Activated CD4-positive, alpha-beta memory T cell treated with anti-CD3 and anti-CD28 coated beads, Interleukin-2, amount 10 ng/mL, durations not matched to agents 7 days and 5 days (primary cell): ENCODE results near the gene TAS2R30. TPM values are rescaled to one million over a fixed set of nuclear protein-coding genes. Genes with fewer than 3 reads are reported as not detected.

Source experiments
- CTCF ChIA-PET: fragments of 350-600 bp; sonication (Branson Sonifier 250); formaldehyde crosslinking; loops from one replicate; lab custom pipeline; 2021; ENCODE audit warnings: antibody characterized with exemption, inconsistent platforms; lab: Charles Lee
- POLR2A ChIA-PET: fragments of 350-600 bp; sonication (Branson Sonifier 250); formaldehyde crosslinking; loops from one replicate; lab custom pipeline; 2021; ENCODE audit warnings: antibody characterized with exemption; lab: Charles Lee
- DNase-seq: peaks from one replicate; pipeline ENCODE4 v3.0.0-alpha.2; 2020
- H3K27ac Mint-ChIP-seq: one replicate; pipeline ENCODE4 v1.8.0; 2021; ENCODE audit warnings: mild to moderate bottlenecking, mixed read lengths
- H3K27me3 Mint-ChIP-seq: one replicate; pipeline ENCODE4 v1.8.0; 2021; ENCODE audit warnings: mixed read lengths
- H3K36me3 Mint-ChIP-seq: one replicate; pipeline ENCODE4 v1.8.0; 2021; ENCODE audit warnings: low read depth, mixed read lengths
- H3K4me1 Mint-ChIP-seq: one replicate; pipeline ENCODE4 v1.8.0; 2021; ENCODE audit warnings: mixed read lengths
- H3K4me3 Mint-ChIP-seq: one replicate; pipeline ENCODE4 v1.8.0; 2021; ENCODE audit warnings: mild to moderate bottlenecking, mixed read lengths
- H3K9me3 Mint-ChIP-seq: one replicate; pipeline ENCODE4 v1.8.0; 2021; ENCODE audit warnings: mixed read lengths
- total RNA-seq, 2 experiments: library from RNA; stranded (reverse); gene quantifications; one replicate each; pipeline ENCODE4 v1.2.3, GENCODE V29; 2021

The TAS2R30 gene
- total RNA-seq, result 1 to 10 TPM; 1.6 to 1.7 TPM

- DNase-seq, result no peak
- POLR2A ChIA-PET, result no interaction called here
- CTCF ChIA-PET, result no interaction called here
- Mint-ChIP-seq H3K4me1 (no peaks in the 10 kb centered on the region), H3K27ac (no peak within 1 kb of the TSS), H3K27me3 (no peaks in the 10 kb centered on the region), H3K4me3 (no peak within 1 kb of the TSS), H3K9me3 (peaks cover 2% of the 10 kb centered on the region), H3K36me3 (peaks cover 21% of the 10 kb centered on the region)
Observed at GRCh38 chr12:11134305-11134704, at the start of gene TAS2R30. Gene TAS2R30 (minus strand): TSS chr12:11134644. CDS start chr12:11134244, 400 bp downstream.

GRCh38 chr12:11183011-11183410, 48.6 kb upstream of the TAS2R30 start:
- Mint-ChIP-seq H3K27ac (no peak overlapping the region), H3K27me3 (no peaks in the 10 kb centered on the region), H3K9me3 (no peaks in the 10 kb centered on the region), H3K4me3 (no peak overlapping the region), H3K4me1 (peaks cover 2% of the 10 kb centered on the region), H3K36me3 (no peaks in the 10 kb centered on the region)
- POLR2A ChIA-PET, result interaction anchor here (1.3 kb wide), 1 partner anchor 11 kb away, joined by 3 read pairs; no protein-coding TSS in a partner anchor
- CTCF ChIA-PET, result no interaction called here
- DNase-seq, result no peak

GRCh38 chr12:11182529-11182928, 48.1 kb upstream of the TAS2R30 start:
- ChIA-PET POLR2A (interaction anchor here (2.4 kb wide), 1 partner anchor 11 kb away, joined by 10 read pairs; the partner anchor contains the start of gene SMIM10L1), CTCF (no interaction called here)
- H3K27ac Mint-ChIP-seq, result no peak overlapping the region

GRCh38 chr12:11178250-11178649, 43.8 kb upstream of the TAS2R30 start:
- DNase-seq, result no peak
- Mint-ChIP-seq H3K4me1 (peaks cover 5% of the 10 kb centered on the region), H3K4me3 (no peak overlapping the region), H3K9me3 (no peaks in the 10 kb centered on the region), H3K36me3 (peaks cover 21% of the 10 kb centered on the region), H3K27ac (no peak overlapping the region), H3K27me3 (no peaks in the 10 kb centered on the region)
- CTCF ChIA-PET, result no interaction called here
- POLR2A ChIA-PET, result no interaction called here

More at GRCh38 chr12:11182529-11182928, 48.1 kb upstream of the TAS2R30 start:
- no peak overlapping the region for H3K4me3 Mint-ChIP-seq
- DNase-seq, result no peak
- H3K9me3 Mint-ChIP-seq, result no peaks in the 10 kb centered on the region
- no peaks in the 10 kb centered on the region for H3K27me3 Mint-ChIP-seq
- peaks cover 2% of the 10 kb centered on the region for H3K4me1 Mint-ChIP-seq
- H3K36me3 Mint-ChIP-seq, result peaks cover 3% of the 10 kb centered on the region

GRCh38 chr12:11174022-11174421, 39.6 kb upstream of the TAS2R30 start:
- H3K9me3 Mint-ChIP-seq, result no peaks in the 10 kb centered on the region
- ChIA-PET CTCF (no interaction called here), POLR2A (interaction anchor here (0.6 kb wide), 1 partner anchor 484 kb away, joined by 4 read pairs; no protein-coding TSS in a partner anchor)
- peaks cover 45% of the 10 kb centered on the region for H3K36me3 Mint-ChIP-seq
- H3K27me3 Mint-ChIP-seq, result no peaks in the 10 kb centered on the region
- H3K4me1 Mint-ChIP-seq, result peaks cover 40% of the 10 kb centered on the region
- no peak for DNase-seq
- H3K4me3 Mint-ChIP-seq, result no peak overlapping the region
- no peak overlapping the region for H3K27ac Mint-ChIP-seq

- no peaks in the 10 kb centered on the region for H3K9me3 Mint-ChIP-seq
- POLR2A ChIA-PET, result interaction anchor here (0.8 to 2.5 kb wide), 22 partner anchors 9 to 959 kb away, joined by 3 to 19 read pairs (median 5); partner anchors contain the start of genes ETV6, GABARAPL1, MAGOHB and PRR4
- H3K4me1 Mint-ChIP-seq, result peaks cover 49% of the 10 kb centered on the region
- CTCF ChIA-PET, result interaction anchor here (1.4 to 2.0 kb wide), 4 partner anchors 14 to 422 kb away, joined by 3 to 8 read pairs (median 5); no protein-coding TSS in a partner anchor
- no peaks in the 10 kb centered on the region for H3K27me3 Mint-ChIP-seq
- peak overlapping the region; percentile 96 for H3K27ac Mint-ChIP-seq
- H3K36me3 Mint-ChIP-seq, result peaks cover 53% of the 10 kb centered on the region
- no peak for DNase-seq
- H3K4me3 Mint-ChIP-seq, result peak overlapping the region; percentile 91
Observed at GRCh38 chr12:11171969-11172675, 37.7 kb upstream of the TAS2R30 start.

- Mint-ChIP-seq H3K27me3 (no peaks in the 10 kb centered on the region), H3K4me1 (peaks cover 49% of the 10 kb centered on the region), H3K27ac (peak within 1 kb of the TSS; percentile 96), H3K4me3 (peak within 1 kb of the TSS; percentile 91), H3K9me3 (no peaks in the 10 kb centered on the region), H3K36me3 (peaks cover 57% of the 10 kb centered on the region)
- ChIA-PET CTCF (interaction anchor here (0.9 to 2.0 kb wide), 6 partner anchors 10 to 421 kb away, joined by 3 to 8 read pairs (median 4); no protein-coding TSS in a partner anchor), POLR2A (interaction anchor here (0.5 to 2.5 kb wide), 29 partner anchors 8 to 1191 kb away, joined by 3 to 19 read pairs (median 5); partner anchors contain the start of genes ETV6, GABARAPL1, MAGOHB and PRR4)
- DNase-seq, result peak; percentile 90
Observed at GRCh38 chr12:11171145-11171968, 36.9 kb upstream of the TAS2R30 start, which contains the start of gene SMIM10L1. Gene SMIM10L1 (plus strand): TSS chr12:11171194. CDS start chr12:11171357, 163 bp downstream.

- Mint-ChIP-seq H3K4me1 (peaks cover 49% of the 10 kb centered on the region), H3K9me3 (no peaks in the 10 kb centered on the region), H3K36me3 (peaks cover 58% of the 10 kb centered on the region), H3K27me3 (no peaks in the 10 kb centered on the region), H3K27ac (peak overlapping the region; percentile 96), H3K4me3 (peak overlapping the region; percentile 91)
- ChIA-PET CTCF (interaction anchor here (0.9 to 2.0 kb wide), 5 partner anchors 10 to 420 kb away, joined by 3 to 8 read pairs (median 3); no protein-coding TSS in a partner anchor), POLR2A (interaction anchor here (0.5 to 2.5 kb wide), 23 partner anchors 8 to 1191 kb away, joined by 3 to 19 read pairs (median 5); partner anchors contain the start of genes ETV6, GABARAPL1, MAGOHB and PRR4)
- DNase-seq, result no peak
Observed at GRCh38 chr12:11170810-11171144, 36.3 kb upstream of the TAS2R30 start.

GRCh38 chr12:11166300-11166699, 31.9 kb upstream of the TAS2R30 start:
- ChIA-PET CTCF (no interaction called here), POLR2A (no interaction called here)
- peaks cover 52% of the 10 kb centered on the region for H3K36me3 Mint-ChIP-seq
- H3K9me3 Mint-ChIP-seq, result no peaks in the 10 kb centered on the region
- peaks cover 32% of the 10 kb centered on the region for H3K4me1 Mint-ChIP-seq
- no peak overlapping the region for H3K27ac Mint-ChIP-seq
- H3K27me3 Mint-ChIP-seq, result no peaks in the 10 kb centered on the region
- no peak overlapping the region for H3K4me3 Mint-ChIP-seq
- no peak for DNase-seq

GRCh38 chr12:11164384-11164783, 29.9 kb upstream of the TAS2R30 start:
- POLR2A ChIA-PET, result interaction anchor here (2.3 kb wide), 1 partner anchor 7 kb away, joined by 19 read pairs; the partner anchor contains the start of gene SMIM10L1
- DNase-seq, result no peak
- H3K4me1 Mint-ChIP-seq, result peaks cover 18% of the 10 kb centered on the region
- H3K27me3 Mint-ChIP-seq, result no peaks in the 10 kb centered on the region
- H3K36me3 Mint-ChIP-seq, result peaks cover 56% of the 10 kb centered on the region
- CTCF ChIA-PET, result no interaction called here
- no peaks in the 10 kb centered on the region for H3K9me3 Mint-ChIP-seq
- no peak overlapping the region for H3K27ac Mint-ChIP-seq
- H3K4me3 Mint-ChIP-seq, result no peak overlapping the region

GRCh38 chr12:11162502-11162901, 28.1 kb upstream of the TAS2R30 start:
- ChIA-PET POLR2A (interaction anchor here (2.3 kb wide), 1 partner anchor 9 kb away, joined by 19 read pairs; the partner anchor contains the start of gene SMIM10L1), CTCF (no interaction called here)
- H3K4me3 Mint-ChIP-seq, result no peak overlapping the region
- no peaks in the 10 kb centered on the region for H3K27me3 Mint-ChIP-seq
- no peak for DNase-seq
- peaks cover 50% of the 10 kb centered on the region for H3K36me3 Mint-ChIP-seq
- H3K27ac Mint-ChIP-seq, result no peak overlapping the region
- H3K4me1 Mint-ChIP-seq, result peaks cover 5% of the 10 kb centered on the region
- no peaks in the 10 kb centered on the region for H3K9me3 Mint-ChIP-seq

GRCh38 chr12:11158885-11159444, 24.5 kb upstream of the TAS2R30 start:
- Mint-ChIP-seq H3K9me3 (peaks cover 2% of the 10 kb centered on the region), H3K4me3 (no peak overlapping the region), H3K4me1 (peaks cover 5% of the 10 kb centered on the region), H3K27me3 (no peaks in the 10 kb centered on the region), H3K36me3 (peaks cover 52% of the 10 kb centered on the region), H3K27ac (no peak overlapping the region)
- ChIA-PET POLR2A (interaction anchor here (2.7 kb wide), 1 partner anchor 12 kb away, joined by 15 read pairs; the partner anchor contains the start of gene SMIM10L1), CTCF (no interaction called here)
- DNase-seq, result no peak
